Loucy (cell line): ENCODE data around the gene PPIG.
"Not testable (repeated sequence)": the region's sequence is repeated elsewhere in the genome, so short reads cannot be mapped to it uniquely, and the experiment has no call there.

Experiments used
- H2AFZ ChIP-seq: fragments of 200-600 bp; sonication (generic); 2 replicates; pipeline ENCODE4 v1.6.0; 2016; ENCODE audit warnings: antibody characterized with exemption, mild to moderate bottlenecking, low read length, moderate library complexity
- H3F3A ChIP-seq: fragments of 200-600 bp; 2 replicates; pipeline ENCODE4 v1.6.0; 2016; ENCODE audit warnings: antibody characterized with exemption, low read depth, mild to moderate bottlenecking
- H3K27me3 ChIP-seq: fragments of 200-600 bp; sonication (generic); 2 replicates; pipeline ENCODE4 v1.6.1; 2014; ENCODE audit warnings: low read length, mild to moderate bottlenecking; ENCODE audit not compliant: insufficient read depth, poor library complexity, severe bottlenecking
- H3K36me3 ChIP-seq: fragments of 200-600 bp; sonication (generic); 2 replicates; pipeline ENCODE4 v1.6.1; 2016; ENCODE audit warnings: low read length; ENCODE audit not compliant: insufficient read depth
- H3K4me1 ChIP-seq: fragments of 200-600 bp; sonication (generic); 2 replicates; pipeline ENCODE4 v1.5.1; 2014; ENCODE audit warnings: low read length, mild to moderate bottlenecking; ENCODE audit not compliant: insufficient read depth, poor library complexity, severe bottlenecking
- H3K4me2 ChIP-seq: fragments of 200-600 bp; sonication (generic); 2 replicates; pipeline ENCODE4 v1.6.0; 2014; ENCODE audit warnings: antibody characterized with exemption, low read length, low read depth, mild to moderate bottlenecking; ENCODE audit not compliant: poor library complexity, severe bottlenecking
- H3K4me3 ChIP-seq: fragments of 200-600 bp; sonication (generic); 2 replicates; pipeline ENCODE4 v1.5.1; 2014; ENCODE audit warnings: low read length, mild to moderate bottlenecking, mixed read lengths; ENCODE audit not compliant: poor library complexity, severe bottlenecking
- H3K79me2 ChIP-seq: fragments of 200-600 bp; sonication (generic); 2 replicates; pipeline ENCODE4 v1.6.1; 2014; ENCODE audit warnings: low read length; ENCODE audit not compliant: insufficient read depth
- H3K9ac ChIP-seq: fragments of 200-600 bp; sonication (generic); 2 replicates; pipeline ENCODE4 v1.6.0; 2014; ENCODE audit warnings: mild to moderate bottlenecking, low read depth, low read length, moderate library complexity; ENCODE audit not compliant: poor library complexity, severe bottlenecking
- H3K9me2 ChIP-seq: fragments of 200-600 bp; sonication (generic); replicated peaks from 2 replicates; pipeline ENCODE4 v1.6.1; 2016; ENCODE audit warnings: low read depth, low read length, mixed read lengths
- H3K9me3 ChIP-seq: fragments of 200-600 bp; sonication (generic); 2 replicates; pipeline ENCODE4 v1.6.1; 2014; ENCODE audit warnings: mild to moderate bottlenecking, antibody characterized with exemption, low read length, low read depth; ENCODE audit not compliant: insufficient read depth
- H4K20me1 ChIP-seq: fragments of 200-600 bp; sonication (generic); 2 replicates; pipeline ENCODE4 v1.6.0; 2014; ENCODE audit warnings: antibody characterized with exemption, low read length, mild to moderate bottlenecking; ENCODE audit not compliant: insufficient read depth, poor library complexity, severe bottlenecking
- CTCF ChIP-seq: fragments of 200-600 bp; sonication (generic); conservative IDR thresholded peaks from 2 replicates; pipeline ENCODE4 v1.5.1; 2014; ENCODE audit warnings: mild to moderate bottlenecking, antibody characterized with exemption, low read length
- EZH2phosphoT487 ChIP-seq: fragments of 200-600 bp; IDR thresholded peaks from 2 replicates; pipeline ENCODE4 v1.6.1; 2018; ENCODE audit warnings: antibody characterized with exemption, mild to moderate bottlenecking, moderate library complexity, borderline replicate concordance

Gene PPIG

DNA sequence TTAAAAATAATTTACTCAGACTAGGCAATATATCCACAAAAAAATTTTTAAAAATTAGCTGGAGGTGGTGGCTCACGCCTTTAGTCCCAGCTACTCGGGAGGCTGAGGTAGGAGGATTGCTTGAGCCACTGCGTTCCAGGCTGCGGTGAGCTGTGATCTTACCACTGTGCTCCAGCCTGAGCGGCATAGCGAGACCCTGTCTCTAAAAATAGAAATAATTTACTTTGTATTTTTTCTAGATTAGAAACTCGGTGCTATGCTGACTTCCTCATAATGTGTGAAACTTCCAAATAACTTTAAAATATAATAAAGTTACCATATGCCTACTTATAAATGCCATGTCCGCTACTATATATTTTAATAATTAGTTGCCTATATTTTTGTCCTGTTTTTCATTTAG is 6.7 kb downstream of the PPIG start:
- H3F3A ChIP-seq: 0 out of 2 replicates have a peak, but pooled peaks cover 2% of the 10 kb centered on the region
- no peaks in the 10 kb centered on the region for H3K9me3 ChIP-seq
- no peaks in the 10 kb centered on the region for H3K36me3 ChIP-seq
- peak overlapping the region; percentile 82 for H3K4me2 ChIP-seq
- H2AFZ ChIP-seq: no peak overlapping the region
- no peak for TF ChIP-seq EZH2phosphoT487
- TF ChIP-seq CTCF: no peak
- peaks cover 99% of the 10 kb centered on the region for H3K79me2 ChIP-seq
- peaks cover 27% of the 10 kb centered on the region for H3K4me1 ChIP-seq
- peak overlapping the region; percentile 32 for H3K4me3 ChIP-seq
- peaks cover 77% of the 10 kb centered on the region for H4K20me1 ChIP-seq
- H3K27me3 ChIP-seq: no peaks in the 10 kb centered on the region
- no peak overlapping the region for H3K9ac ChIP-seq
- H3K9me2 ChIP-seq: no peaks in the 10 kb centered on the region

DNA sequence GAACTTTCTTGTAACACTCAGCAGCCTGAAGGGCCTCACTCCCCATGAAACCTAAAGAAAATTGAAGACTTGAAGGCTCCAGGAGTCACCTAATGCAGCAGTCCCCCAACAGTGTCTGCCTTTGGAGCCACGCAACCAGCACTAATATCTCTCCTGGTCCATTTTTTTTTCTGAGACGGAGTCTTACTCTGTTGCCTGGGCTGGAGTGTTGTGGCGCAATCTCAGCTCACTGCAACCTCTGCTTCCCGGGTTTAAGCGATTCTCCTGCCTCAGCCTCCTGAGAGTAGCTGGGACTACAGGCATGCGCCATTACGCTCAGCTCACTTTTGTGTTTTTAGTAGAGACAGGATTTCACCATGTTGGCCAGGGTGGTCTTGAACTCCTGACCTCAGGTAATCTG is 12.4 kb downstream of the PPIG start:
- not testable (repeated sequence) for H3K27me3 ChIP-seq
- peaks cover 96% of the 10 kb centered on the region for H3K79me2 ChIP-seq

GRCh38 chr2:169598982-169599381 is 14.8 kb downstream of the PPIG start:
- Histone ChIP-seq H3K9ac (no peak overlapping the region), H3K27me3 (no peaks in the 10 kb centered on the region), H3K36me3 (peaks cover 1% of the 10 kb centered on the region; the same call in 1 of the 2 replicates), H3K79me2 (peaks cover 93% of the 10 kb centered on the region), H4K20me1 (peaks cover 82% of the 10 kb centered on the region), H3K4me1 (no peaks in the 10 kb centered on the region), H3K9me3 (no peaks in the 10 kb centered on the region), H3K9me2 (no peaks in the 10 kb centered on the region), H3K4me3 (no peak overlapping the region), H2AFZ (no peak overlapping the region), H3F3A (no peaks in the 10 kb centered on the region), H3K4me2 (no peak overlapping the region)
- TF ChIP-seq EZH2phosphoT487 (no peak), CTCF (no peak)

More for the DNA sequence above, 12.4 kb downstream of the PPIG start:
- H2AFZ ChIP-seq, H3K9me3 ChIP-seq, H3K4me3 ChIP-seq, H3K36me3 ChIP-seq, H3K4me1 ChIP-seq, H3F3A ChIP-seq, H3K9ac ChIP-seq, H3K4me2 ChIP-seq, H3K9me2 ChIP-seq: not testable (repeated sequence)
- peaks cover 80% of the 10 kb centered on the region for H4K20me1 ChIP-seq

DNA sequence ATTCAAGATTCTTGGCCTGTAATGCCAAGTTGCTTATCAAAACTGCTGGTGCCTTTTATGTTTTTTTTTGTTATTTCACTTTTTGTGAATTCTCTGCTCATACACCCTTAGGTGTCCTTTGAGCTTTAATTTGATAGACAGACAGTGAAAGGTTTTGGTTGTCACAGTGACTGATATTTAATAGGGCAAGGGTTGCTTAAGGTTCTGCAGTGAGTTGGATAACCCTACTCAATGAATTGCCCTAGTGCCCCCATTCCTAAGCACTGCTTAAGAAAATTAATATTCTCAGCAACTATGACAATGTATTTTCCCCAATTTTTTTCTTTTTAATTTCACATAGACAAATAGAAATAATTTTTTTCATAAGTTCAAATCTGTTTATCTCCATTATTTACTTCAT is 15.4 kb downstream of the PPIG start:
- no peak overlapping the region for H3K4me2 ChIP-seq
- H3K36me3 ChIP-seq: peaks cover 7% of the 10 kb centered on the region; the same call in 1 of the 2 replicates
- H3K4me3 ChIP-seq: no peak overlapping the region
- no peaks in the 10 kb centered on the region for H3K4me1 ChIP-seq
- H3F3A ChIP-seq: no peaks in the 10 kb centered on the region
- H4K20me1 ChIP-seq: peaks cover 81% of the 10 kb centered on the region
- no peaks in the 10 kb centered on the region for H3K27me3 ChIP-seq
- no peaks in the 10 kb centered on the region for H3K9me3 ChIP-seq
- no peak for TF ChIP-seq EZH2phosphoT487
- TF ChIP-seq CTCF: no peak
- H2AFZ ChIP-seq: no peak overlapping the region
- no peak overlapping the region for H3K9ac ChIP-seq
- peaks cover 93% of the 10 kb centered on the region for H3K79me2 ChIP-seq
- H3K9me2 ChIP-seq: no peaks in the 10 kb centered on the region
